K562 (cell line): ENCODE data around the gene CPNE9. TPM values are rescaled to one million over a fixed set of nuclear protein-coding genes. Genes with fewer than 3 reads are reported as not detected.

ENCODE experiments used
- ARID2 ChIP-seq: fragments of 450-650 bp; IDR thresholded peaks from 2 replicates; pipeline ENCODE4 v1.6.1; 2017; ENCODE audit warnings: antibody characterized with exemption, mild to moderate bottlenecking
- DMBX1 ChIP-seq: fragments of 250-450 bp; sonication (Bioruptor Pico); IDR thresholded peaks from 2 replicates; pipeline ENCODE4 v1.8.0; 2022; ENCODE audit warnings: inconsistent platforms, mild to moderate bottlenecking, moderate library complexity, borderline replicate concordance
- HMGN3 ChIP-seq: IDR thresholded peaks from 2 replicates; pipeline ENCODE4 v1.6.1; 2011; ENCODE audit warnings: borderline replicate concordance, low read depth, mild to moderate bottlenecking, mixed read lengths, low read length; ENCODE audit not compliant: insufficient read length; ENCODE audit errors: extremely low read depth
- ID3 ChIP-seq, 2 experiments: fragments of 250-450 bp in 1 of 2; fragments of 450-650 bp in 1 of 2; sonication (Bioruptor Pico) in 1 of 2; IDR thresholded peaks; 2 replicates each; pipeline versions ENCODE4 v1.6.1 to v1.8.0; 2016 to 2021; ENCODE audit warnings: mild to moderate bottlenecking in 2 of 2, moderate library complexity in 2 of 2, missing compliant biosample characterization in 1 of 2, missing genetic modification characterization in 1 of 2
- JUN ChIP-seq, 2 experiments: sonication (generic) in 1 of 2; formaldehyde crosslinking in 1 of 2; IDR thresholded peaks; 2 replicates each; pipeline versions ENCODE4 v1.6.1 to v1.8.0; 2012 to 2022; ENCODE audit warnings: borderline replicate concordance in 2 of 2, mild to moderate bottlenecking in 2 of 2, improper control_type of control experiment in 1 of 2, low read depth in 1 of 2, low read length in 1 of 2, missing genetic modification reagents in 1 of 2
- MAFG ChIP-seq: fragments of 450-650 bp; conservative IDR thresholded peaks from 2 replicates; pipeline ENCODE4 v1.6.1; 2016; ENCODE audit warnings: missing genetic modification characterization, missing compliant biosample characterization
- MCM3 ChIP-seq: fragments of 450-650 bp; IDR thresholded peaks from 2 replicates; pipeline ENCODE4 v1.6.1; 2016
- NR2C1 ChIP-seq, 2 experiments: fragments of 450-650 bp; IDR thresholded peaks; 2 replicates each; pipeline ENCODE4 v1.6.1; 2017; ENCODE audit warnings: mild to moderate bottlenecking in 2 of 2, antibody characterized with exemption in 1 of 2, inconsistent platforms in 1 of 2, missing compliant biosample characterization in 1 of 2, missing genetic modification characterization in 1 of 2
- RCOR1 ChIP-seq, 2 experiments: IDR thresholded peaks; 2 replicates each; pipeline ENCODE4 v1.6.1; 2012; ENCODE audit warnings: low read depth in 2 of 2, low read length in 2 of 2, borderline replicate concordance in 1 of 2, improper control_type of control experiment in 1 of 2
- RREB1 ChIP-seq: fragments of 250-450 bp; sonication (Bioruptor Pico); IDR thresholded peaks from 2 replicates; pipeline ENCODE4 v1.4.0; 2020
- STAT5A ChIP-seq: IDR thresholded peaks from 2 replicates; pipeline ENCODE4 v1.6.1; 2012; ENCODE audit warnings: low read length, inconsistent platforms, borderline replicate concordance
- U2AF2 ChIP-seq: fragments of 200-400 bp; formaldehyde crosslinking; optimal IDR thresholded peaks from 2 replicates; pipeline ENCODE3; 2017; ENCODE audit warnings: low read depth, mild to moderate bottlenecking, low read length
- YY1 ChIP-seq, 3 experiments: IDR thresholded peaks; 2 replicates each; pipeline ENCODE4 v1.6.1; 2011; ENCODE audit warnings: low read length in 2 of 3, mild to moderate bottlenecking in 2 of 3, moderate library complexity in 2 of 3, borderline replicate concordance in 1 of 3, control low read depth in 1 of 3, low read depth in 1 of 3; ENCODE audit not compliant: insufficient read depth in 3 of 3, insufficient replicate concordance in 2 of 3, control insufficient read depth in 1 of 3, insufficient read length in 1 of 3; ENCODE audit errors: extremely low read depth in 1 of 3
- ZNF561 ChIP-seq: fragments of 450-650 bp; formaldehyde crosslinking; conservative IDR thresholded peaks from 2 replicates; pipeline ENCODE4 v1.4.0; 2020; ENCODE audit warnings: mild to moderate bottlenecking, moderate library complexity
- polyA plus RNA-seq, 8 experiments: library from polyadenylated mRNA; depleted of rRNA in 4 of 8; stranded (reverse) in 5 of 8; unstranded in 3 of 8; fragments of >200 nt; fragmentation: Nextera tagmentation in 2 of 8; fragmentation: Illumina TruSeq in 1 of 8; extraction: Ambion mirVana in 2 of 8; extraction: Trizol in 1 of 8; gene quantifications; 2 replicates each; pipeline versions ENCODE4 v1.2.1 to v1.2.3, GENCODE V29; 2011 to 2014; ENCODE audit warnings: inconsistent platforms in 1 of 8, missing spikeins in 1 of 8
- total RNA-seq, 7 experiments: library from RNA; depleted of rRNA in 6 of 7; stranded (reverse); fragments of >200 nt in 6 of 7; fragmentation: Illumina TruSeq in 2 of 7; extraction: Trizol in 2 of 7; gene quantifications; 2 replicates each; pipeline versions ENCODE4 v1.2.1 to v1.2.3, GENCODE V29; 2011 to 2021; ENCODE audit warnings: low replicate concordance in 1 of 7
- TF ChIP-seq, protein P1 (sequence below): sonication (generic); formaldehyde crosslinking; IDR thresholded peaks from 2 replicates; pipeline ENCODE4 v1.8.0; 2022; ENCODE audit warnings: mild to moderate bottlenecking, missing genetic modification reagents

The CPNE9 gene
- total and polyA plus RNA-seq, 9 of the 15 experiments (the other 6 are each of a cell fraction or from before 2014, with no cell fraction given) = 0.22 to 0.56 (median 0.29) TPM; not detected in 3

DNA sequence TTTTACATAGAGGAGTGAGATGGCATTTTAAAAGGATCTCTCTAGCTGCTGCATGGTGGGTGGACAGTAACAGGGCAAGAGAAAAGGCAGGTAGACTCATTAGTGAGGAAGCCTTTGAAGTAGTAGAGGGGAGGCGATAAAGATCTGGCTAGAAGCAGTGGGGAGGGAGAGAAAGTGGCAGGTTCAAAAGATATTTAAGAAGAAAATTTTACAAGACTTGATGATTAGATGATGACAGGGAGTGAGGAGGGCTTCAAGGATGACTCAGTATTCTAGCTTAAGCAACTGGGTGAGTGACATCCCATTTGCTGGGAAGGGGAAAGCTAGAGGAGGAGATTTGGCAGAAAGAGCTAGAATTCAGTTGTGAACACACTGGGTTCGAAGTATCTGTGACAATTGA is 24.1 kb downstream of the CPNE9 start (continued):
- TF ChIP-seq U2AF2 = no peak
- no peak for TF ChIP-seq ID3 (CRISPR knock-in tag; IDR thresholded peaks at IDR 0.05)
- no peak for TF ChIP-seq ID3 (tag; IDR thresholded peaks at IDR 0.05)
- peak; percentile 75 for TF ChIP-seq MAFG
- TF ChIP-seq NR2C1 (IDR thresholded peaks at IDR 0.05) = no peak
- TF ChIP-seq NR2C1 (tag; IDR thresholded peaks at IDR 0.05) = no peak
- TF ChIP-seq RCOR1 (IDR thresholded peaks at IDR 0.05; ENCODE audit: borderline replicate concordance in 1 of 2, low read depth in 2 of 2, low read length in 2 of 2) = no peak
- no peak for TF ChIP-seq YY1 (IDR thresholded peaks at IDR 0.05; ENCODE audit: borderline replicate concordance in 1 of 3, control insufficient read depth in 1 of 3, extremely low read depth in 1 of 3, insufficient read depth in 3 of 3, insufficient read length in 1 of 3, insufficient replicate concordance in 2 of 3, low read depth in 1 of 3, low read length in 2 of 3)
- TF ChIP-seq JUN (IDR thresholded peaks at IDR 0.05; ENCODE audit: borderline replicate concordance, low read depth, low read length) = 0 out of 2 replicates have a peak, but pooled peaks have one; percentile 27
- TF ChIP-seq JUN (CRISPR knock-in tag; IDR thresholded peaks at IDR 0.05; ENCODE audit: borderline replicate concordance) = no peak
- no peak for TF ChIP-seq RREB1
- TF ChIP-seq, protein P1, sequence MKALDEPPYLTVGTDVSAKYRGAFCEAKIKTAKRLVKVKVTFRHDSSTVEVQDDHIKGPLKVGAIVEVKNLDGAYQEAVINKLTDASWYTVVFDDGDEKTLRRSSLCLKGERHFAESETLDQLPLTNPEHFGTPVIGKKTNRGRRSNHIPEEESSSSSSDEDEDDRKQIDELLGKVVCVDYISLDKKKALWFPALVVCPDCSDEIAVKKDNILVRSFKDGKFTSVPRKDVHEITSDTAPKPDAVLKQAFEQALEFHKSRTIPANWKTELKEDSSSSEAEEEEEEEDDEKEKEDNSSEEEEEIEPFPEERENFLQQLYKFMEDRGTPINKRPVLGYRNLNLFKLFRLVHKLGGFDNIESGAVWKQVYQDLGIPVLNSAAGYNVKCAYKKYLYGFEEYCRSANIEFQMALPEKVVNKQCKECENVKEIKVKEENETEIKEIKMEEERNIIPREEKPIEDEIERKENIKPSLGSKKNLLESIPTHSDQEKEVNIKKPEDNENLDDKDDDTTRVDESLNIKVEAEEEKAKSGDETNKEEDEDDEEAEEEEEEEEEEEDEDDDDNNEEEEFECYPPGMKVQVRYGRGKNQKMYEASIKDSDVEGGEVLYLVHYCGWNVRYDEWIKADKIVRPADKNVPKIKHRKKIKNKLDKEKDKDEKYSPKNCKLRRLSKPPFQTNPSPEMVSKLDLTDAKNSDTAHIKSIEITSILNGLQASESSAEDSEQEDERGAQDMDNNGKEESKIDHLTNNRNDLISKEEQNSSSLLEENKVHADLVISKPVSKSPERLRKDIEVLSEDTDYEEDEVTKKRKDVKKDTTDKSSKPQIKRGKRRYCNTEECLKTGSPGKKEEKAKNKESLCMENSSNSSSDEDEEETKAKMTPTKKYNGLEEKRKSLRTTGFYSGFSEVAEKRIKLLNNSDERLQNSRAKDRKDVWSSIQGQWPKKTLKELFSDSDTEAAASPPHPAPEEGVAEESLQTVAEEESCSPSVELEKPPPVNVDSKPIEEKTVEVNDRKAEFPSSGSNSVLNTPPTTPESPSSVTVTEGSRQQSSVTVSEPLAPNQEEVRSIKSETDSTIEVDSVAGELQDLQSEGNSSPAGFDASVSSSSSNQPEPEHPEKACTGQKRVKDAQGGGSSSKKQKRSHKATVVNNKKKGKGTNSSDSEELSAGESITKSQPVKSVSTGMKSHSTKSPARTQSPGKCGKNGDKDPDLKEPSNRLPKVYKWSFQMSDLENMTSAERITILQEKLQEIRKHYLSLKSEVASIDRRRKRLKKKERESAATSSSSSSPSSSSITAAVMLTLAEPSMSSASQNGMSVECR (CRISPR knock-in tag) = peak; percentile 46
- TF ChIP-seq MCM3 = no peak
- TF ChIP-seq HMGN3 = no peak
- no peak for TF ChIP-seq ZNF561 (CRISPR knock-in tag)
- TF ChIP-seq STAT5A = no peak
- TF ChIP-seq ARID2 = 0 out of 2 replicates have a peak, but pooled peaks have one; percentile 50
- TF ChIP-seq DMBX1 (CRISPR knock-in tag) = no peak
